ENCODE measurements around the gene SLC6A19. TPM values are rescaled to one million over a fixed set of nuclear protein-coding genes. Genes with fewer than 3 reads are reported as not detected.
A peak's percentile ranks its signal among the peaks of the same experiment; 100 is the strongest.

SLC6A19 gene
- total RNA-seq (under 1 TPM in 1 of 10 donors, not detected in 9; 0.11 TPM), polyA plus RNA-seq (not detected)
- long read RNA-seq, donor 1 = 0 reads
- long read RNA-seq, donor 2 = 0 reads
- long read RNA-seq, donor 3 = 0 reads

DNA sequence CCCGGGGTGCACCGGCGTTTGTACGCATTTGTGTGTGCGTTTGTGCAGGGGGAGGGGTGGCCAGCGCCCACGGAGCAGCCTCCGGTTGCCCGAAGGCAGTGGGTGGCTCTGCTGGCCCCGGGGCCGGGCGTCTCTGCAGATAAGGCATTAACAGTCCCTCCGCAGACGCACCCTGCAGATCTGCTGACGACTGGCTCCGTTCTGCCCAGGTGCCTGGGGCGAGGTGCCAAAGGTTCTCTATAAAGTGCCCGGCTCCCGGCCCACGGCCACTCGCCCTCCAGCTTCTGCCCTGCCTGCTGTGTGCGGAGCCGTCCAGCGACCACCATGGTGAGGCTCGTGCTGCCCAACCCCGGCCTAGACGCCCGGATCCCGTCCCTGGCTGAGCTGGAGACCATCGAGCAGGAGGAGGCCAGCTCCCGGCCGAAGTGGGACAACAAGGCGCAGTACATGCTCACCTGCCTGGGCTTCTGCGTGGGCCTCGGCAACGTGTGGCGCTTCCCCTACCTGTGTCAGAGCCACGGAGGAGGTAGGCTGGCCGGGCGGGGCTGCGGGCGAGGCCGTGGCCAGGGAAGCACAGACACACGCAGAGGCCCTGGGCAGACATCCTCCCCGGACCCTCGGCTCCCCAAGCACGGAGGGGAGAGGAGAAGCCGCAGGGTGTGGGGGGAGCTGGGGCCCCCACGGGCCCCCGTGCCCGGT lies at the start of gene SLC6A19:
TSS of gene SLC6A19 (plus strand) at position 269 of the 699 bp plus-strand sequence. CDS start at position 325, 56 bp downstream.
- ATAC-seq = no peak

DNA sequence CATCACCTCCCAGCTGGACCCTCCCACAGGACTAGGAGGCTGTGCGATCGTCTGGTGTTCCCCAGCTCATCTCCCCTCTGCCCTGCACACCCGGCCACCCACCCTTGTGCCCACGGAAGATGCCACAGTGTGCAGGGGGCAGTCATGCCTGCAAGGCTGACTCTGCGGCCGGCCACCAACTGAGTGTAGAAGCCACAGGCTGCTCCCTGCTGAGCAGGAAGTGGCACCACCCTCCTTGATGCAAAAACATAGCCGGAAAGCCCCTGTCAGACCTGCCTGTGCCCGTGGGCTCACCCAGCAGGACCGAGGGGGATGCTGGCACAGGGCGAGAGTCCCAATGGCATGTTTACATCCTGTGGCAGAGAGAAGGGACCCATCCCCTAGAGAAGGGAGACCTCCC lies 49.2 kb upstream of the SLC6A19 start:
- Histone ChIP-seq H3K36me3 (no peaks in the 10 kb centered on the region), H3K27ac (no peak overlapping the region), H3K27me3 (peaks cover 9 to 41% (median 29%) of the 10 kb centered on the region in 7 donors), H3K4me1 (peaks cover 0 to 5% (median 3%) of the 10 kb centered on the region in 9 donors), H3K9me3 (peaks cover 0 to 4% (median 0%) of the 10 kb centered on the region in 11 donors), H3K4me3 (no peak overlapping the region)
- intact Hi-C loops (cut with DNase I) = loop anchor here in 1 of 10 donors (10.0 kb wide), 1 partner anchor 217 kb away; no protein-coding TSS in a partner anchor
- 70 to 73% methylated on average over 10 of the region's 10 CpGs for WGBS, 2 donors
- DNase-seq (peak in 1 of 2 donors; percentile 6), ATAC-seq (no peak)
- TF ChIP-seq, protein P1, sequence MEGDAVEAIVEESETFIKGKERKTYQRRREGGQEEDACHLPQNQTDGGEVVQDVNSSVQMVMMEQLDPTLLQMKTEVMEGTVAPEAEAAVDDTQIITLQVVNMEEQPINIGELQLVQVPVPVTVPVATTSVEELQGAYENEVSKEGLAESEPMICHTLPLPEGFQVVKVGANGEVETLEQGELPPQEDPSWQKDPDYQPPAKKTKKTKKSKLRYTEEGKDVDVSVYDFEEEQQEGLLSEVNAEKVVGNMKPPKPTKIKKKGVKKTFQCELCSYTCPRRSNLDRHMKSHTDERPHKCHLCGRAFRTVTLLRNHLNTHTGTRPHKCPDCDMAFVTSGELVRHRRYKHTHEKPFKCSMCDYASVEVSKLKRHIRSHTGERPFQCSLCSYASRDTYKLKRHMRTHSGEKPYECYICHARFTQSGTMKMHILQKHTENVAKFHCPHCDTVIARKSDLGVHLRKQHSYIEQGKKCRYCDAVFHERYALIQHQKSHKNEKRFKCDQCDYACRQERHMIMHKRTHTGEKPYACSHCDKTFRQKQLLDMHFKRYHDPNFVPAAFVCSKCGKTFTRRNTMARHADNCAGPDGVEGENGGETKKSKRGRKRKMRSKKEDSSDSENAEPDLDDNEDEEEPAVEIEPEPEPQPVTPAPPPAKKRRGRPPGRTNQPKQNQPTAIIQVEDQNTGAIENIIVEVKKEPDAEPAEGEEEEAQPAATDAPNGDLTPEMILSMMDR (IDR thresholded peaks at IDR 0.05) = no peak

More for the DNA sequence above, at the start of gene SLC6A19:
- intact Hi-C loops (cut with DNase I) = no loop called here
- peak in 1 of 2 donors; percentile 5 for DNase-seq
- 61 to 64% methylated on average over 51 of the region's 51 CpGs for WGBS, 2 donors
- H3K27me3 ChIP-seq = peaks cover 0 to 91% (median 51%) of the 10 kb centered on the region in 7 donors
- no peaks in the 10 kb centered on the region for H3K4me1 ChIP-seq
- TF ChIP-seq, protein P1 (IDR thresholded peaks at IDR 0.05) = no peak
- no peaks in the 10 kb centered on the region for H3K36me3 ChIP-seq
- no peak within 1 kb of the TSS for H3K4me3 ChIP-seq
- no peak within 1 kb of the TSS for H3K27ac ChIP-seq
- H3K9me3 ChIP-seq = no peaks in the 10 kb centered on the region

DNA sequence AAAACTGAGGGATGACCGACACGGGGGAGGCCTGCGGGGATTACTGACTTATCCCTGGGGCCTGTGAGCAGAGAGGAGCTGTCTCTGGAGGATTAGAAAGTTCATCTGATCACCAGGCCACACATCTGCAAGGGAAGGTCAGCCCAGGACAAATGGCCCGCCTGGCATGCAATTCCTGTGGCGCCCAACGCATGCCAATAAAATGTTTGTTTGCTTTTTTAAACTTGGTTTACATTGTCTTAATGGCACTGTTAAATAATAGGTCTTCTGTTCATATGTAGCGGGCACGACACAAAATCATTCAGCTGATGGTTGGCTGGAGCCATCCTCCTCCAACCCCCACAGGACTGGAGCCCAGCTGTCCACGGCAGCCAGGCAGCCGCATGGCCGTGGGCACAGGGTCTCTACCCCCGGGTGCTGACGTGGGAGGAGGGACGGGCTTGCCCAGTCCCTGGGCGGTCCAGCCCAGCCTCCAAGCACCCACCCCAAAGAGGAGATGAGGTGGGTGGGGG lies 48.6 kb upstream of the SLC6A19 start:
- TF ChIP-seq, protein P1 (IDR thresholded peaks at IDR 0.05) = no peak
- no peaks in the 10 kb centered on the region for H3K36me3 ChIP-seq
- 85 to 86% methylated on average over 15 of the region's 15 CpGs for WGBS, 2 donors

DNA sequence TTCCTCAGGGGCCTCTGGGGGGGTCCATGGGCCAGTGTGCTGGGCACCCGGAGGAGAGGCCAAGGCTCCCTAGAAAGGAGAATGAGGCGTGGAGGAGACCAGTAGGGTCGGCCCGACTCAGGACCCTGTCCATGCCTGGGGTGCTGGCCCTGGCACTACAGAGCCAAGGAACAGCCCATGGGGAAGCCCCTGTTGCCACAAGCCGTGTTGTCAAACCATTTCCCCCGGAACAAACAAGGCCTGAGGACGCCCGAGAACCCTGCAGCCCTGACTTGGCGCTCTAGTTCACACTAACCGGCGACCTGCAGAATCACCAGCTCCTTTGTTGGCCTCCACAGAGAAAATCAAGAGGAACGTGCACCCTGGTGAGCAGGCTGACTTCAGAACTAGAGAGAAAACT lies 48.0 kb upstream of the SLC6A19 start:
- Histone ChIP-seq H3K27ac (no peak overlapping the region), H3K9me3 (peaks cover 0 to 4% (median 0%) of the 10 kb centered on the region in 11 donors), H3K4me1 (peaks cover 0 to 5% (median 3%) of the 10 kb centered on the region in 9 donors), H3K4me3 (no peak overlapping the region), H3K36me3 (no peaks in the 10 kb centered on the region), H3K27me3 (peaks cover 9 to 45% (median 31%) of the 10 kb centered on the region in 7 donors)
- TF ChIP-seq, protein P1 (IDR thresholded peaks at IDR 0.05) = no peak
- ATAC-seq (peak in 1 of 8 donors; percentile 18), DNase-seq (peak in 1 of 2 donors; percentile 1)
- intact Hi-C loops (cut with DNase I) = loop anchor here in 1 of 10 donors (10.0 kb wide), 1 partner anchor 219 kb away; no protein-coding TSS in a partner anchor
- WGBS, 2 donors = 85 to 90% methylated on average over 12 of the region's 12 CpGs

More for the DNA sequence above, 48.6 kb upstream of the SLC6A19 start:
- no peak overlapping the region for H3K27ac ChIP-seq
- DNase-seq (peak in 1 of 2 donors; percentile 4), ATAC-seq (peak in 1 of 8 donors; percentile 6)
- H3K27me3 ChIP-seq = peaks cover 9 to 43% (median 31%) of the 10 kb centered on the region in 7 donors
- H3K4me3 ChIP-seq = no peak overlapping the region
- peaks cover 0 to 4% (median 0%) of the 10 kb centered on the region in 11 donors for H3K9me3 ChIP-seq
- H3K4me1 ChIP-seq = peaks cover 0 to 5% (median 3%) of the 10 kb centered on the region in 9 donors
- intact Hi-C loops (cut with DNase I) = loop anchor here in 1 of 10 donors (10.0 kb wide), 1 partner anchor 218 kb away; no protein-coding TSS in a partner anchor
